Middle frontal gyrus (tissue), 1 donor: ENCODE data around the gene ENO2.
A peak's percentile ranks its signal among the peaks of the same experiment; 100 is the strongest.

Experiments used
- DNase-seq: peaks from one replicate; pipeline ENCODE4 v3.0.0-alpha.2; 2015; ENCODE audit warnings: low spot score; ENCODE audit errors: extremely low spot score

ENO2 gene

GRCh38 chr12:6912164-6912935 is 2.0 kb upstream of the ENO2 start:
- DNase-seq, result no peak

- no peak for DNase-seq
Observed at GRCh38 chr12:6914947-6915788, 788 bp downstream of the ENO2 start.

GRCh38 chr12:6915789-6916285 is 1.5 kb downstream of the ENO2 start:
- no peak for DNase-seq

DNA sequence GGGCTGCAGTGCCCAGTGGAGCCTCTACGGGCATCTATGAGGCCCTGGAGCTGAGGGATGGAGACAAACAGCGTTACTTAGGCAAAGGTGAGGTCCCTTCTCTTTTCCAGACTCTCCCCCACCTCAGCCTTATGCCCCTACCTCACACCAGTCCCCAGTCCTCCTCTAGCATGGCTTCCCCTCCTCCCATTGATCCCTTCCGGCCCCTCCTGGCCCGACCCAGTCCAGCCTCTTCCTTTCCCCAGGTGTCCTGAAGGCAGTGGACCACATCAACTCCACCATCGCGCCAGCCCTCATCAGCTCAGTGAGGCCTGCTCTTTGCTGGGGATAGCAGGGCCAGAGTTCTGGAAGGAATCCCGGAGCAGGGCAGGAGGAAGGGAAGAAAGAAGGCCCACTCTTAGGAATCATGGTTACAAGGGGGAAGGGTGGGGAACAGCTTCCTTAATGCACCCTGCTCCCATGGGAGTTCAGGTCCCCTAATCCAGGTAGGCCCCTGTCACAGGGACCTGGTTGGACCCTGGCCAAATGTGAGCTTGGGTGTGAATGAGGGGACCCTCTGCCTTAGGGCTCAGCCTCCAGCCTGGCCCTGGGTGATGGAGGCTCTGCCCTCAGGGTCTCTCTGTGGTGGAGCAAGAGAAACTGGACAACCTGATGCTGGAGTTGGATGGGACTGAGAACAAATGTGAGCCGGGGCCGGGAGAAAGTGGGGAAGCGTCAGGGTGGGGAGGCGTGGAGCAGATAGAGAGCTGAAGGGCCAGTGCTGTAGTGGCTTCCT is 2.2 kb downstream of the ENO2 start:
- no peak for DNase-seq

GRCh38 chr12:6917491-6918231 is 3.3 kb downstream of the ENO2 start:
- no peak for DNase-seq

- no peak for DNase-seq
Observed at GRCh38 chr12:6919588-6919987, 5.2 kb downstream of the ENO2 start.

GRCh38 chr12:6921539-6921938 is 7.2 kb downstream of the ENO2 start:
- DNase-seq, result no peak

DNA sequence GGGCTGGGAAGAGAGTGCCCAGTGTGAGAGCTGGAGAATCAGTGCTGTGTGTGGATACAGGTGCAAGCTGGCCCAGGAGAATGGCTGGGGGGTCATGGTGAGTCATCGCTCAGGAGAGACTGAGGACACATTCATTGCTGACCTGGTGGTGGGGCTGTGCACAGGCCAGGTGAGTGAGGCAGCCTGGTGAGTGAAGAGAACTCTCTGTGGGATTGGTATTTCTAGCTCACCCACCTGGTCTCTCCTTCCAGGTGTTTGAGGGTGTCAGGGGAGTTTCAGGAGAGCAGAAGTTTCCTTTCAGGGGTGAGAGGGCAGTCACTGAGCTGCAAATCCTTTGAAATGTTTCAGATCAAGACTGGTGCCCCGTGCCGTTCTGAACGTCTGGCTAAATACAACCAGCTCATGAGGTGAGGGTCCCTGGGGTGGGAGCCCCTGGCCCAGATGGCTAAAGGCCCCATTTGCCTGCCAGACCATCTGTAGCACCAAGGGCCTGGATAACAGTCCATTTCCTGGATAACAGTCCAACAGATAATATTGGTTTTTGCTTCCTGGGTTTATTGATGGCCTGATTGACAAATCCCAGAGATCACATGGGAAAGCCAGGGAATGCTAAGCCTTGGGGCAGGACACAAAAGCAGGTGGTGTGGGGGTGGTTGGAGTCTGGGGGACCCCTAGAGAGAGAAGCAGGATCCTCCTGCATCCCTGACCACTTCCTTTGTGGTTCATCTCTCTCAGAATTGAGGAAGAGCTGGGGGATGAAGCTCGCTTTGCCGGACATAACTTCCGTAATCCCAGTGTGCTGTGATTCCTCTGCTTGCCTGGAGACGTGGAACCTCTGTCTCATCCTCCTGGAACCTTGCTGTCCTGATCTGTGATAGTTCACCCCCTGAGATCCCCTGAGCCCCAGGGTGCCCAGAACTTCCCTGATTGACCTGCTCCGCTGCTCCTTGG is 7.9 kb downstream of the ENO2 start:
- DNase-seq, result no peak

DNA sequence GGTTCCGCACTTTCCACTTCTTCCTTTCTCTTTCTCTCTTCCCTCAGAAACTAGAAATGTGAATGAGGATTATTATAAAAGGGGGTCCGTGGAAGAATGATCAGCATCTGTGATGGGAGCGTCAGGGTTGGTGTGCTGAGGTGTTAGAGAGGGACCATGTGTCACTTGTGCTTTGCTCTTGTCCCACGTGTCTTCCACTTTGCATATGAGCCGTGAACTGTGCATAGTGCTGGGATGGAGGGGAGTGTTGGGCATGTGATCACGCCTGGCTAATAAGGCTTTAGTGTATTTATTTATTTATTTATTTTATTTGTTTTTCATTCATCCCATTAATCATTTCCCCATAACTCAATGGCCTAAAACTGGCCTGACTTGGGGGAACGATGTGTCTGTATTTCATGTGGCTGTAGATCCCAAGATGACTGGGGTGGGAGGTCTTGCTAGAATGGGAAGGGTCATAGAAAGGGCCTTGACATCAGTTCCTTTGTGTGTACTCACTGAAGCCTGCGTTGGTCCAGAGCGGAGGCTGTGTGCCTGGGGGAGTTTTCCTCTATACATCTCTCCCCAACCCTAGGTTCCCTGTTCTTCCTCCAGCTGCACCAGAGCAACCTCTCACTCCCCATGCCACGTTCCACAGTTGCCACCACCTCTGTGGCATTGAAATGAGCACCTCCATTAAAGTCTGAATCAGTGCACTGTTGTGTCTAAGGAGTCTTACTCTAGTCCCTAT is 8.8 kb downstream of the ENO2 start:
- no peak for DNase-seq

DNA sequence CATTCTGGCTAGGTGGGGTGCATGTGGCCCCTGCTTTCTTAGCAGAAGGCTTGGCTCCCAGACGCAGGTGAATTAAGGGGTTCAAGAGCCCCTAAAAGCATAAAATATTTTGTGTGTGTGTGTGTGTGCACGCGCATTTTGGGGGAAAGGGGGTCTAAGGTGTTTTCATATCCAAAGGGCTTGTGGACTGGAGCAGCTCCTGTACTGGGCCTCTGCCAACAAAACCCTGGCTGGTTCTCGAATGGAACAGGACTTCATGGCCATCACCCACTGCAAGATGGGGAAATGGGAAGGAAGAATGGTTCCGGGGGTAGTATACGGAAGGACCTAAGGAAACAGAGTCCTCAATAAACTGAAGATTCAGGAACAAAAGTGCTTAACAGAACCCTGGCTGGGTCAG is 9.5 kb downstream of the ENO2 start:
- no peak for DNase-seq

- no peak for DNase-seq
Observed at GRCh38 chr12:6925239-6925539, 10.8 kb downstream of the ENO2 start.

- DNase-seq, result no peak
Observed at GRCh38 chr12:6925540-6926279, 11.3 kb downstream of the ENO2 start.

DNA sequence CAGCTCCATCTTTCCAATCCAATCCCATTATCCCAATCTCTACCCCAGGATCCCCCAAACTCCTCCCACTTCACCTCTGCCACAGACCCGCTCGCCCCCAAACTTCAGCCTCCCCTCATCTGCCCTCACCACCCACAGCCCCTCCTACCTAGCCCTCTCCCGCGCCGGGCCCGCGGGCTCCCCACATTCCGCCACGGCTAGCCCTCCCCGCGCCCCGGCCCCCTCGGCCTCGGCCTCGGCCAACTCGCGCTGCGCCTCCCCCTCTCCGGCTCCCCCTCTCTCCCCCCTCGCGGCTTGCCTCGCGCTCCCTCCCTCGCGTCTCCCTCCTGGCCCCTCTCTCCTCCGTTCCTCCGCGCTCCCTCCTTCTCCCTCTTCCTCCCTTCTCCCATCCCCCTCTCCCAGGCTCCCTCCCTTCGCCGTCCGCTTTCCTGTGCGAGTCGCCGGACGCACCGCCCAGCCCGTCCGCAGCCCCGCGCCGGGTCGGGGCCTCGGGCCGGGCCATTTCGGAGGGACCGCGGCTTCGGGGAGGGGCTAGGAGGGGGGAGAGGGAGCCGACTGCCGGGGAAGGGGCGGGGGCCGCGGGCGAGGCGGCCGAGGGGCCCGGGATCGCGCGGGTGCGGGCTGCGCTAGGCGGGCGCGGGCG is 13.1 kb downstream of the ENO2 start, which contains the start of gene ATN1:
Gene ATN1, plus strand, starts transcription at position 581 of the 643 bp plus-strand sequence. CDS start 6,043 bp downstream, outside the sequence.
- DNase-seq, result peak; percentile 53

- DNase-seq, result no peak
Observed at GRCh38 chr12:6928022-6928702, 13.8 kb downstream of the ENO2 start.

DNA sequence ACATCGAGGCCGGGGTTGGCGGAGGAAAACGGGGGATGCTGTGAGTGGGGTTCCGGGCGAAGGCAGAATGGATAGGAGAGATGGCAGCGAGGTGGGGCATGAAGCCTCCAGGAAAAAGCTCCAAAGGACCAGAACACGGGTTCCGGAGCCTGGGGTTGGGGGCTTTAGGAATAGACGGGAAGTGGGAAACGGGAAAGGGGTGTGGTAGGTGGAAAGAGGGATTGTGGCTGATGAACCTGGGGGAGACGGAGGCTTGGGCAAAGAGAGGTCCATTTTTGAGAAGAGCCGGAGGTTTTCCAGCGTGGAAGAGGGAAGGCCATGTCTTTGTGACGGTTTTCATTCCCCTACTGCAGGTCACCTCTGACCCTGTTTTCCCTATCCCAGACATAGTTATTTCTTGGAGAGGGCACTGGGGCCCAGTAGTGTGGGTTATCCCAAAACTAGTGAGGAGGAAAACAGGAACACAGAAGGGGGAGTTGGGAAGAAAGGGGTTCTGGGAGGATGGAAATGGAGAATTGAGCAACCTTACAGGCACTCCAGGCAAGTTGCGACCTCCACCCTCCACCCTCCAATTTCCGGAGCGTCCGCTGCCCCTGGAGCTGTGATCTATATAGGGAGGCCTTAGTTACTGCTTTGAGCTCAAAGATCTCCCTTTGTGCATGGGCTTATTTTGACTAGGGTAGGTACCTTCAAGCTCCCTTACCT is 14.5 kb downstream of the ENO2 start:
- DNase-seq, result no peak

DNA sequence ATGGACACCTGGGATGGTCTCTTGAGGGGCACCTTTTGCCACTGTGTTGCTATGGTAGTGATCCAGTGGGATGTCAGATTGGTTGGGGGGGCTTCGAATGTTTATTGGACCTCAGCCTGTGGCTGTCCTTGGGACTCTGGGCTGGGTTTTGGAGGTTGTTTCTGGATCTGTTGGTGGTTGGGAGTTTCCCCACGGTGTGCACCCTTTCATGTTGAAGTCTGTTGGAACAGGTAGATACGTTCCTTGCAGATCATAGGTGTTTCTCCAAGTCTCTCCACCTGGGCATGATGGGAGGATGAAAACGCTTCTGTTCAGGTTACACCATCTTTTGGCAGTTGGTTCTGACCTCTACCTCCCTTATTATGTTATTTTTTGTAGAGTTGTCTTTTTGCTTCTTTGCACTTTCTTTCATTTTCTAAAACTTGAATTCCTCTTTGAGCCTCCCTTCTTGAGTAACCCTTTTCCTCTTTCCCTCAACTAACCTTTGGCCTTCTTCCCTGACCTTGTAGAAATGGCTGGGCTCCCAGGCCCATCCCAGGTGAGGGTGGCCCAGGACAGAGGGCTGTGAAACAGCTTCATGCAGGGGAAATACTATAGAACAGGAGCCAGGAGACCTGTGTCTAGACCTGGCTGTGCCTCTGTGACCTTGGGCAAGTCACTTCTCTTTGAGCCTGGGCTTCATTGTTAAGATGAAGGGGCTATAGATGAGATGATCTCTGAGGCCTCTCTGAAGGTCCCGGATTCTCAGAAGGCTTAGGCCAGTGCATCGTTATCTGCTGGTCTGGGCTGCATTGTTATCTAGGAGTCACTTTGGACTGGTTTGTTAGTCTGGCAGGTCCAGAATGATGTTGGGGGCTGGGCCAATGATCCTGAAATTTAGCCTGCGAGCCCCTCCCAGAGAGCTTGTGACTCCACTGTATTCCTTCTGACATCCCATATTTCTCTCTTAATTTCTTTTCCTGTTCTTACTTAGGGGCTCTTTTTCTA is 15.4 kb downstream of the ENO2 start:
- DNase-seq, result no peak
